AG04450 (cell line): ENCODE data around the gene ITGAL. TPM values are rescaled to one million over a fixed set of nuclear protein-coding genes. Genes with fewer than 3 reads are reported as not detected.

Experiments
- CTCF ChIA-PET: fragments of 300-600, 350-600 bp; formaldehyde crosslinking; extraction: SDS; loops from one replicate; lab custom pipeline; 2022; ENCODE audit warnings: antibody characterized with exemption, inconsistent platforms; lab: Charles Lee
- POLR2A ChIA-PET: fragments of 350-600 bp; formaldehyde crosslinking; extraction: SDS; loops from one replicate; lab custom pipeline; 2021; ENCODE audit warnings: antibody characterized with exemption, inconsistent platforms; lab: Yijun Ruan, JAX
- DNase-seq: peaks from one replicate; pipeline ENCODE4 v3.0.0-alpha.2; 2011; ENCODE audit warnings: low read depth, low spot score
- H3K27ac ChIP-seq: one replicate; pipeline ENCODE4 v1.5.1; 2012; ENCODE audit warnings: low read depth, low read length, control low read depth
- H3K27me3 ChIP-seq: one replicate; pipeline ENCODE4 v1.6.0; 2012; ENCODE audit warnings: low read length; ENCODE audit not compliant: control insufficient read depth, insufficient read depth
- H3K4me3 ChIP-seq: 2 replicates; pipeline ENCODE4 v1.5.1; 2011; ENCODE audit warnings: mild to moderate bottlenecking, low read depth, low read length, control low read depth
- H3K9me3 ChIP-seq: 2 replicates; pipeline ENCODE4 v1.5.1; 2012; ENCODE audit warnings: low read length; ENCODE audit not compliant: control insufficient read depth, insufficient read depth
- polyA plus RNA-seq: library from polyadenylated mRNA; depleted of rRNA; stranded (reverse); fragments of >200 nt; gene quantifications from 2 replicates; pipeline ENCODE4 v1.2.3, GENCODE V29; 2011
- TF ChIP-seq, protein P1 (sequence below): IDR thresholded peaks from 2 replicates; pipeline ENCODE4 v1.5.1; 2011; ENCODE audit warnings: low read depth, low read length, control low read depth, inconsistent platforms

Gene ITGAL
- polyA plus RNA-seq, 1 experiment, result not detected

DNA sequence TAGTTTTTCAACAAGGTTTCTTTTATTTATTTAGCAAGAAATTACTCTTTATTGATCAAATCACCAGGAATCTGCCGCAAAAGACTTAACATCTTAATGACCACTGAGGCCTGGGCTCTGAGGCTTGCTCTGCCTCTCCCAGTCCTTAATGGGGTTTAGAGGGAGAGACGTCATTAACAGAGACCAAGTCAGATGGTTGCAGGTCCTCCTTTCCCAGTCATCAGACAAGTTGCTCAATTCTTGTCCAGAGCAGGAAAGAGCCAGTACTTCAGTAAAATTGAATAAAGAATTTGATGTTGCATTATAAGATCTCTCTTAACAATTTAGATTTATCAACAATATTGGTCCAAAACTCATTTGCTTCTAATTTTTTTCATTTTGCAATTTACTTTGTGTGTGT is 28.9 kb upstream of the ITGAL start:
- no peak overlapping the region for H3K27ac ChIP-seq
- peaks cover 4% of the 10 kb centered on the region for H3K27me3 ChIP-seq
- peaks cover 6% of the 10 kb centered on the region for H3K9me3 ChIP-seq
- TF ChIP-seq, protein P1, sequence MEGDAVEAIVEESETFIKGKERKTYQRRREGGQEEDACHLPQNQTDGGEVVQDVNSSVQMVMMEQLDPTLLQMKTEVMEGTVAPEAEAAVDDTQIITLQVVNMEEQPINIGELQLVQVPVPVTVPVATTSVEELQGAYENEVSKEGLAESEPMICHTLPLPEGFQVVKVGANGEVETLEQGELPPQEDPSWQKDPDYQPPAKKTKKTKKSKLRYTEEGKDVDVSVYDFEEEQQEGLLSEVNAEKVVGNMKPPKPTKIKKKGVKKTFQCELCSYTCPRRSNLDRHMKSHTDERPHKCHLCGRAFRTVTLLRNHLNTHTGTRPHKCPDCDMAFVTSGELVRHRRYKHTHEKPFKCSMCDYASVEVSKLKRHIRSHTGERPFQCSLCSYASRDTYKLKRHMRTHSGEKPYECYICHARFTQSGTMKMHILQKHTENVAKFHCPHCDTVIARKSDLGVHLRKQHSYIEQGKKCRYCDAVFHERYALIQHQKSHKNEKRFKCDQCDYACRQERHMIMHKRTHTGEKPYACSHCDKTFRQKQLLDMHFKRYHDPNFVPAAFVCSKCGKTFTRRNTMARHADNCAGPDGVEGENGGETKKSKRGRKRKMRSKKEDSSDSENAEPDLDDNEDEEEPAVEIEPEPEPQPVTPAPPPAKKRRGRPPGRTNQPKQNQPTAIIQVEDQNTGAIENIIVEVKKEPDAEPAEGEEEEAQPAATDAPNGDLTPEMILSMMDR, result no peak
- no peak overlapping the region for H3K4me3 ChIP-seq
- POLR2A ChIA-PET, result no interaction called here
- DNase-seq, result no peak
- CTCF ChIA-PET, result no interaction called here

DNA sequence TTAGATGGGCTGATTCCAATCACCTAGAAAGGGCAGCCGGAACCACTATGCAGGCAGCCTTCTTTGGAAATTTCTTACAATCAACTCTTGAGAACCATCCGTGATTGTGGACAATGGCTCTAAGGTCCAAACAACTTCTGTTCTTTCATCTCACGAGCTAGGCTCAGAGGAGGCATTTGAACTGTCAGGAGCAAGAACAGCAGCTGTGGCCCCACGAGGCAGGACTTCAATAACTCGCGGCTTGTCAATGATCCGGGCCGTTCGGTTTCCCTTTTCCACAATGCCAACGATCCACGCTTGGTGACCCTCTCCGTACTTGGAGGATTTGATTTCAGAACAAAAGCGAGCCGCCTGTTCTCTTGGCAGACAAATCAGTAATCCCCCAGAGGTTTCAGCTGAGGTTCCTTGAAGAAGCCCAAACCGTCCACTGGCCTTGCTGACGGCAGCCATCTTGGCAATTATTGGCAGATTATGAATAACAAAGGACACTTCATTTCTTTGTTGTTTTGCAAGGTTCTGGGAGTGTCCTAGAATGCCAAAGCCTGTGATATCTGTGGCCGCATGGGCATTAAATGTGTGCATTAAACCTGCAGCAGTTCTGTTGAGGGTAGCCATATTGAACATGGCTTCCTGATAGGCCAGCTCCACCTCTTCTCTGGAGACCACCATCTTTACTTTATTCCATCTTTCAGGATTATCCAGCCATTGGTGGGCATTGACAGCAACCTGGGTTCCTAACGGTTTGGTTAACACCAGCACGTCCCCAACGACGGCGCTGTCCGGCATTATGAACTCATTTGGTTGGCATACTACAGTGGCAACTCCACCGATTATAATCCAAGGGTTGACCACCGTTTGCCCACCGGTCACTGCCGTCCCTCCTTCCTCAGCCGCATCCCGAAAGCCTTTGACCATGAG is 28.1 kb upstream of the ITGAL start:
- TF ChIP-seq, protein P1, result no peak
- CTCF ChIA-PET, result interaction anchor here (2.4 kb wide), 1 partner anchor 15 kb away, joined by 8 read pairs; the partner anchor contains the start of gene DCTPP1
- Histone ChIP-seq H3K27me3 (peaks cover 4% of the 10 kb centered on the region), H3K4me3 (peak overlapping the region; percentile 83), H3K9me3 (peaks cover 6% of the 10 kb centered on the region), H3K27ac (peak overlapping the region; percentile 86)
- no peak for DNase-seq
- POLR2A ChIA-PET, result interaction anchor here (1.0 to 1.1 kb wide), 3 partner anchors 27 to 127 kb away, joined by 3 to 5 read pairs (median 4); partner anchors contain the start of gene ZNF688

DNA sequence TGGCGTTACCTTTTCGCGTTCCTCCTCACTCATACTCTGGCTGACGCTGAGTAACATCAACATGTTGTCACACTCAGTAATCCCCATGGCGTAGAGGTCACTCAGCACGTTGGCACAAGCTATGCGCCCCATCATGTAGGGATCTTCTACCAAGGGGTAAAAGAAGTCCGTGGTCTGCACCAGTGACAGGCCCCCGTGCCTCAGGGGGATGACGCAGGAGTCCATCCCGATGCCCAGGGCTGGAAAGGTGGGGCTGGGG is 27.5 kb upstream of the ITGAL start:
- no peak for DNase-seq
- CTCF ChIA-PET, result interaction anchor here (2.4 kb wide), 1 partner anchor 16 kb away, joined by 8 read pairs; the partner anchor contains the start of gene DCTPP1
- peak overlapping the region; percentile 83 for H3K4me3 ChIP-seq
- H3K27me3 ChIP-seq, result peaks cover 4% of the 10 kb centered on the region
- H3K9me3 ChIP-seq, result peaks cover 6% of the 10 kb centered on the region
- POLR2A ChIA-PET, result interaction anchor here (1.0 to 1.1 kb wide), 3 partner anchors 27 to 127 kb away, joined by 3 to 5 read pairs (median 4); partner anchors contain the start of gene ZNF688
- H3K27ac ChIP-seq, result peak overlapping the region; percentile 86
- TF ChIP-seq, protein P1, result no peak

DNA sequence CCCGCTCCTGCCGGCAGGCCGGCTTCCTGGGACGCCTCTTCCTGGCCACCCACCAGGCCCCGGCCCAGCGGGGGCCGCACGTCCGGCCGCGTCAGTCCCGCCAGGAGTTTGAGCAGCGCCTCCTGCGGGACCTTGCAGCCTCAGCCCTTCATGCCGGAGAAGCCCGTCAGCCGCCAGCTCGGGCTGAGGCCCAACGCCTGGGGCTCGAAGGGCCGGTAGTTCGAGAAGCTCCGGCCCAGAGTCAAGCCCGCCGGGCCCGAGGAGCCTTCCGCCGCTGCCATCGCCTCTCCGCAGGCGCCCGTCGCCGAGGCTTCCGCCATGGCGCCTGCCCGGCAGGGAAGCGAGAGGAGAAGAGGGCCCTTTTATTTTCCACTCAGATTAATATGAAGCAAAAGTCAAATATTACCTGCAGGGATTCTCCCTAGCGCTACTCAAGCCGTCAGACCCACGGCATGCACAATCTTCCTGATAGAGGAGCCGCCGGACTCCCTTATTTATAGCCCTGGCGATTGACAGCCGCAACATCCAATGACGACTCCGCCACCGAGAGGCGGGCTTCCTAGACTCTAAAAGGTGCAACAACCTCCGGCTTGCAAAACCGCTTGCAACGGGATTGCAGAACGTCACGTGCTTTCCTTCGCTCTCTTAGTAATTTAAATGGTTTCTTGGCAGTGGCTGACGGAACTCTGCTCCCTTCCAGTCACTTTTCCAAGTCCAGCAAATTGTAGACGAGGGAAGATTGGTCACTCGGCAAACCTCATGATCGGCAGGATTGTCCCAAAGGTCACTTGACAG is 26.9 kb upstream of the ITGAL start, which contains the start of gene SEPHS2:
Gene SEPHS2 (minus strand): TSS at position 467 of the 795 bp plus-strand sequence. CDS start 147 bp downstream, at position 320.
- TF ChIP-seq, protein P1, result peak; percentile 54
- Histone ChIP-seq H3K9me3 (peaks cover 6% of the 10 kb centered on the region), H3K27ac (peak within 1 kb of the TSS; percentile 86), H3K4me3 (peak within 1 kb of the TSS; percentile 83), H3K27me3 (peaks cover 4% of the 10 kb centered on the region)
- DNase-seq, result peak; percentile 92
- POLR2A ChIA-PET, result interaction anchor here (1.0 to 1.1 kb wide), 3 partner anchors 28 to 126 kb away, joined by 3 to 5 read pairs (median 4); partner anchors contain the start of gene ZNF688
- CTCF ChIA-PET, result interaction anchor here (0.7 to 2.4 kb wide), 4 partner anchors 16 to 353 kb away, joined by 3 to 10 read pairs (median 6); partner anchors contain the start of gene DCTPP1
